ENCODE data around the gene PEX10.

The PEX10 gene

GRCh38 chr1:2407166-2407990 lies 5.0 kb downstream of the PEX10 start:
- no peak for DNase-seq (ENCODE audit: extremely low read depth, insufficient read length)
- Histone ChIP-seq H3K4me3 (replicated peaks; ENCODE audit: low read depth, low read length) (no peak overlapping the region), H3K27me3 (replicated peaks; ENCODE audit: control insufficient read depth, insufficient read depth, low read length) (no peaks in the 10 kb centered on the region), H3K36me3 (ENCODE audit: control insufficient read depth, insufficient read depth, low read length) (peaks cover 26% of the 10 kb centered on the region)
- no peak for TF ChIP-seq CTCF (IDR thresholded peaks at IDR 0.05; ENCODE audit: insufficient read depth, low read length, poor library complexity, severe bottlenecking)

- peaks cover 31% of the 10 kb centered on the region for H3K36me3 ChIP-seq (ENCODE audit: control insufficient read depth, insufficient read depth, low read length)
- no peak for DNase-seq (ENCODE audit: extremely low read depth, insufficient read length)
- no peak for TF ChIP-seq CTCF (IDR thresholded peaks at IDR 0.05; ENCODE audit: insufficient read depth, low read length, poor library complexity, severe bottlenecking)
- H3K27me3 ChIP-seq (replicated peaks; ENCODE audit: control insufficient read depth, insufficient read depth, low read length) = no peaks in the 10 kb centered on the region
- H3K4me3 ChIP-seq (replicated peaks; ENCODE audit: low read depth, low read length) = no peak overlapping the region
Measured at GRCh38 chr1:2406451-2407041, 5.8 kb downstream of the PEX10 start.

GRCh38 chr1:2405588-2406295 lies 6.6 kb downstream of the PEX10 start:
- no peaks in the 10 kb centered on the region for H3K27me3 ChIP-seq (replicated peaks; ENCODE audit: control insufficient read depth, insufficient read depth, low read length)
- H3K36me3 ChIP-seq (ENCODE audit: control insufficient read depth, insufficient read depth, low read length) = peaks cover 36% of the 10 kb centered on the region
- no peak for DNase-seq (ENCODE audit: extremely low read depth, insufficient read length)

GRCh38 chr1:2404890-2405511 lies 7.4 kb downstream of the PEX10 start:
- Histone ChIP-seq H3K4me3 (replicated peaks; ENCODE audit: low read depth, low read length) (no peak overlapping the region), H3K36me3 (ENCODE audit: control insufficient read depth, insufficient read depth, low read length) (peaks cover 39% of the 10 kb centered on the region), H3K27me3 (replicated peaks; ENCODE audit: control insufficient read depth, insufficient read depth, low read length) (no peaks in the 10 kb centered on the region)
- DNase-seq (ENCODE audit: extremely low read depth, insufficient read length) = no peak
- no peak for TF ChIP-seq CTCF (IDR thresholded peaks at IDR 0.05; ENCODE audit: insufficient read depth, low read length, poor library complexity, severe bottlenecking)

More at GRCh38 chr1:2405588-2406295, 6.6 kb downstream of the PEX10 start:
- TF ChIP-seq CTCF (IDR thresholded peaks at IDR 0.05; ENCODE audit: insufficient read depth, low read length, poor library complexity, severe bottlenecking) = no peak
- no peak overlapping the region for H3K4me3 ChIP-seq (replicated peaks; ENCODE audit: low read depth, low read length)

- peaks cover 42% of the 10 kb centered on the region for H3K36me3 ChIP-seq (ENCODE audit: control insufficient read depth, insufficient read depth, low read length)
- H3K4me3 ChIP-seq (replicated peaks; ENCODE audit: low read depth, low read length) = no peak overlapping the region
- no peak for TF ChIP-seq CTCF (IDR thresholded peaks at IDR 0.05; ENCODE audit: insufficient read depth, low read length, poor library complexity, severe bottlenecking)
- DNase-seq (ENCODE audit: extremely low read depth, insufficient read length) = no peak
- no peaks in the 10 kb centered on the region for H3K27me3 ChIP-seq (replicated peaks; ENCODE audit: control insufficient read depth, insufficient read depth, low read length)
Measured at GRCh38 chr1:2404142-2404889, 8.0 kb downstream of the PEX10 start.

All from GM06990 (cell line).